ENCODE results near the gene DMBT1.

- no peak for TF ChIP-seq CTCF (IDR thresholded peaks at IDR 0.05; ENCODE audit: borderline replicate concordance, extremely low read depth, low read length, poor library complexity, severe bottlenecking)
- no peak for TF ChIP-seq EZH2 (IDR thresholded peaks at IDR 0.05; ENCODE audit: borderline replicate concordance, low read depth, low read length, severe bottlenecking)
Measured at GRCh38 chr10:122662231-122662630, 101.7 kb downstream of the DMBT1 start.

Data from DND-41 (cell line).